HepG2 (cell line): ENCODE data around the gene IER5L. TPM values are rescaled to one million over a fixed set of nuclear protein-coding genes. Genes with fewer than 3 reads are reported as not detected.
A peak's percentile ranks its signal among the peaks of the same experiment; 100 is the strongest.

Source experiments
- BATF2 ChIP-seq: sonication (generic); formaldehyde crosslinking; IDR thresholded peaks from 2 replicates; pipeline ENCODE4 v1.8.0; 2022; ENCODE audit warnings: mild to moderate bottlenecking, missing genetic modification reagents, moderate library complexity
- BCLAF1 ChIP-seq: fragments of 450-650 bp; IDR thresholded peaks from 2 replicates; pipeline ENCODE4 v1.6.1; 2017; ENCODE audit warnings: mild to moderate bottlenecking
- MTF1 ChIP-seq: sonication (generic); formaldehyde crosslinking; IDR thresholded peaks from 2 replicates; pipeline ENCODE4 v1.5.0; 2020; ENCODE audit warnings: missing genetic modification reagents
- PAF1 ChIP-seq: IDR thresholded peaks from 2 replicates; pipeline ENCODE4 v1.6.1; 2016; ENCODE audit warnings: missing genetic modification reagents, missing compliant biosample characterization
- REXO4 ChIP-seq: sonication (generic); formaldehyde crosslinking; IDR thresholded peaks from 2 replicates; pipeline ENCODE4 v1.8.0; 2022; ENCODE audit warnings: missing genetic modification reagents, mild to moderate bottlenecking, borderline replicate concordance
- SKI ChIP-seq: fragments of 450-650 bp; IDR thresholded peaks from one replicate; pipeline ENCODE4 v1.6.1; 2018; ENCODE audit warnings: mild to moderate bottlenecking; ENCODE audit not compliant: partially characterized antibody
- TFDP1 ChIP-seq: IDR thresholded peaks from 2 replicates; pipeline ENCODE4 v1.6.1; 2016; ENCODE audit warnings: missing compliant biosample characterization, missing genetic modification reagents, borderline replicate concordance
- ZNF180 ChIP-seq: sonication (generic); formaldehyde crosslinking; IDR thresholded peaks from 2 replicates; pipeline ENCODE4 v1.4.0; 2020; ENCODE audit warnings: low read depth, missing genetic modification reagents, borderline replicate concordance
- ZNF207 ChIP-seq: fragments of 450-650 bp; IDR thresholded peaks from 2 replicates; pipeline ENCODE4 v1.6.1; 2016; ENCODE audit warnings: antibody characterized with exemption, borderline replicate concordance
- ZNF24 ChIP-seq: fragments of 450-650 bp; IDR thresholded peaks from 2 replicates; pipeline ENCODE4 v1.6.1; 2017; ENCODE audit warnings: antibody characterized with exemption, mild to moderate bottlenecking
- ZNF431 ChIP-seq: sonication (generic); formaldehyde crosslinking; IDR thresholded peaks from 2 replicates; pipeline ENCODE4 v1.9.0; 2022; ENCODE audit warnings: missing genetic modification reagents, low read depth, mild to moderate bottlenecking, borderline replicate concordance
- ZNF577 ChIP-seq: sonication (generic); formaldehyde crosslinking; IDR thresholded peaks from 2 replicates; pipeline ENCODE4 v1.4.0; 2020; ENCODE audit warnings: mild to moderate bottlenecking, low read depth, missing genetic modification reagents, borderline replicate concordance
- ZNF597 ChIP-seq: sonication (generic); formaldehyde crosslinking; IDR thresholded peaks from 2 replicates; pipeline ENCODE4 v1.5.0; 2020; ENCODE audit warnings: missing genetic modification reagents
- ZNF646 ChIP-seq: sonication (generic); formaldehyde crosslinking; IDR thresholded peaks from 2 replicates; pipeline ENCODE4 v1.9.0; 2021; ENCODE audit warnings: mild to moderate bottlenecking, missing genetic modification reagents
- ZNF737 ChIP-seq: sonication (generic); formaldehyde crosslinking; IDR thresholded peaks from 2 replicates; pipeline ENCODE4 v1.5.0; 2020; ENCODE audit warnings: missing genetic modification reagents, mild to moderate bottlenecking, borderline replicate concordance
- ZNF766 ChIP-seq: sonication (generic); formaldehyde crosslinking; IDR thresholded peaks from 2 replicates; pipeline ENCODE4 v1.5.0; 2020; ENCODE audit warnings: missing genetic modification reagents, borderline replicate concordance
- polyA plus RNA-seq, 8 experiments: library from polyadenylated mRNA; depleted of rRNA in 3 of 8; stranded (reverse) in 7 of 8; unstranded in 1 of 8; fragments of >200 nt; fragmentation: Illumina TruSeq in 4 of 8; extraction: Trizol in 4 of 8; gene quantifications; 2 replicates each; pipeline versions ENCODE4 v1.2.1 to v1.2.3, GENCODE V29; 2011 to 2016; ENCODE audit warnings: low read depth in 4 of 8, missing spikeins in 1 of 8, mixed read lengths in 1 of 8; ENCODE audit not compliant: insufficient read depth in 1 of 8
- total RNA-seq, 5 experiments: library from RNA; depleted of rRNA; stranded (reverse); fragments of >200 nt; fragmentation: Illumina TruSeq; extraction: Trizol; gene quantifications; 2 replicates each; pipeline ENCODE4 v1.2.3, GENCODE V29; 2016; ENCODE audit warnings: low read depth in 1 of 5

The IER5L gene
- total and polyA plus RNA-seq, 2 of the 13 experiments (the other 11 are each of a cell fraction or from before 2014, with no cell fraction given): 1.8 to 3.3 TPM

GRCh38 chr9:129175825-129176633 lies 2.0 kb downstream of the IER5L start (continued):
- TF ChIP-seq BCLAF1: no peak
- TF ChIP-seq ZNF766 (CRISPR knock-in tag): no peak
- TF ChIP-seq PAF1 (CRISPR knock-in tag): no peak
- no peak for TF ChIP-seq ZNF180 (CRISPR knock-in tag)
- no peak for TF ChIP-seq ZNF24
- TF ChIP-seq ZNF597 (CRISPR knock-in tag): no peak
- no peak for TF ChIP-seq SKI
- no peak for TF ChIP-seq BATF2 (CRISPR knock-in tag)
- TF ChIP-seq REXO4 (CRISPR knock-in tag): no peak
- no peak for TF ChIP-seq MTF1 (CRISPR knock-in tag)
- no peak for TF ChIP-seq ZNF207
- TF ChIP-seq ZNF646 (CRISPR knock-in tag): no peak; the same call in 1 of the 2 replicates
- TF ChIP-seq ZNF577 (CRISPR knock-in tag): no peak
- no peak for TF ChIP-seq ZNF737
- TF ChIP-seq TFDP1 (CRISPR knock-in tag): no peak
- TF ChIP-seq ZNF431 (CRISPR knock-in tag): 0 out of 2 replicates have a peak, but pooled peaks have one; percentile 21
